Choroid plexus epithelial cell (primary cell): ENCODE measurements around the gene ST7.
A peak's percentile ranks its signal among the peaks of the same experiment; 100 is the strongest.

Source experiments
- DNase-seq: peaks from one replicate; pipeline ENCODE4 v3.0.0-alpha.2; 2010; ENCODE audit warnings: low read depth
- H3K4me3 ChIP-seq: 2 replicates; pipeline ENCODE4 v1.5.1; 2011; ENCODE audit warnings: low read depth, mild to moderate bottlenecking, control low read depth, low read length, moderate library complexity
- CTCF ChIP-seq: conservative IDR thresholded peaks from 2 replicates; pipeline ENCODE4 v1.5.1; 2011; ENCODE audit warnings: low read depth, mild to moderate bottlenecking, control low read depth, inconsistent platforms, low read length, moderate library complexity

The ST7 gene

GRCh38 chr7:117192108-117192507, 238.8 kb downstream of the ST7 start:
- no peak overlapping the region for H3K4me3 ChIP-seq
- no peak for DNase-seq
- TF ChIP-seq CTCF: no peak

- no peak overlapping the region for H3K4me3 ChIP-seq
- DNase-seq: peak; percentile 51
- no peak for TF ChIP-seq CTCF
Observed at GRCh38 chr7:117193564-117193963, 240.3 kb downstream of the ST7 start.

- DNase-seq: no peak
- no peak overlapping the region for H3K4me3 ChIP-seq
- TF ChIP-seq CTCF: no peak
Observed at GRCh38 chr7:117194445-117194844, 241.1 kb downstream of the ST7 start.

DNA sequence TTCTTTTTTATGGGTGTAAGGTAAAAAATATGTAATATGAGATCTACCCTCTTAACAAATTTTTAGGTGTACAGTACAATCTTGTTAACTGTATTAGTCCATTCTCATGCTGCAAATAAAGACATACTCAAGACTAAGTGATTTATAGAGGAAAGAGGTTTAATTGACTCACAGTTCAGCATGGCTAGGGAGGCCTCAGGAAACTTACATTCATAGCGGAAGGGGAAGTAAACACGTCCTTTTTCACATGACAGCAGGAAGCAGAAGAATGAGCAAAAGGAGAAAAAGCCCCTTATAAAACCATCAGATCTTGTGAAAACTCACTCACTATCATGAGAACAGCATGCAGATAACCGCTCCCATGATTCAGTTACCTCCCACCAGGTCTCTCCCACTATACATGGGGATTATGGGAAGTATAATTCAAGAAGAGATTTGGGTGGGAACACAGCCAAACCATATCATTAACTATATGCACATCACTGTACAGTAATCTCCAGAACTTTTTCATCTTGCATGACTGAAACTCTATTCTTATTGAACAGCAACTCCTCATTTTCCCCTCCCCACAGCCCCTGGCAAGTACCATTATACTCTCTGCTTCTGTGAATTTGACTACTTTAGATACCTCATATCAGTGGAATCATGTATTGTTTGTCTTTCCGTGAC, 242.2 kb downstream of the ST7 start:
- DNase-seq: no peak
- no peak overlapping the region for H3K4me3 ChIP-seq
- no peak for TF ChIP-seq CTCF

DNA sequence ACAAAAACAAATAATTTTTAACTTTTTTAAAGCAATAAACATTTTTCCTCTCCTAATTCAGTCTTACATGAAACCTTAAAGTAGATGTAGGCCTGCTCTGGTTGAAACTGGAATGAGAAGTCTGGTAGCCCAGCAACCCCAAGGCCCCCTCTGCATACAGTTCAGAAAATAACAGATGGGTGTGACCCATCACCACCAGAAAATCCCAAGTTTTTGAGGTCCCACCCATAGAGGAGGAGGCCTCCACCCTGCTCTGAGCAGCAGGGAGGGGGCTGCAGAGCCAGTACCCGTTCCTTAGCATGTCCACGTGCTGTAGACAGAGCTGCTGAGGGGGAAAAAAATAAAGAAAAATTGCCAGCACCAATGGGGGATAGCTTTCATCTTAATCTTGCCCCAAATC, 246.8 kb downstream of the ST7 start:
- DNase-seq: no peak
- no peak for TF ChIP-seq CTCF
- H3K4me3 ChIP-seq: no peak overlapping the region

DNA sequence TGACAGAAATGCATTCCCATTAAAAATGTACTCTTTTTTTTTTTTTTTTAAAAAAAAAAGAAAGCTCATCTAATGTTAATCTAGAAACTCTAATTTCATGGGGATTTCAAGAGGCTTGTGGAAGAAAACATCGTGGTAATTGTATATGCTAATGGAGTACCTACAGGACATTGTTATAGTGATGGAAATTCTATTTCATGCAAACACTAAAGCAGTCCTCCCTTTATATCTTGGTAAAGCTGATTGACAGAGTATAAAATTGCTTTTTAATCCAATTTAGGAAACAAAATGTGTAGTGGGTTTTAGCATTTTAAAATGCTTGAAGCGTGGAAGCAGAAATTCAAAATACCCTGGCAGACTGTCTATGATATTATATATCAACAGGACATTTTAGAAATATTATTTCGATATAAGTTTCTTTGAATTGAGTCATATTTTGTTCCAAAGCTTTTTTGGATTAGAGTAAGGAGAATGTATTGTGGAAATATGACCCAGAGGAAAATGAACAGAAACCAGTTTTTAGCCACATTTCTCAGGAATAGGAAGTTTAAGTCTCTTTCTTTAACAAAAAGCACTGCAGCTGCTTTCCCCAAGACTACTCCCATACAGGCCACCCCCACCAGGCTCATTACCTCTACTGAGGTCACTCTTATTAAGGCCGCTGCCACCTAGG, 247.6 kb downstream of the ST7 start:
- DNase-seq: no peak
- no peak for TF ChIP-seq CTCF
- no peak overlapping the region for H3K4me3 ChIP-seq

- no peak for DNase-seq
- H3K4me3 ChIP-seq: no peak overlapping the region
- no peak for TF ChIP-seq CTCF
Observed at GRCh38 chr7:117202511-117202910, 249.2 kb downstream of the ST7 start.
